NB4 (cell line): ENCODE results near the gene HTR6.

Experiments
- CTCF ChIP-seq: IDR thresholded peaks from one replicate; pipeline ENCODE4 v1.5.1; 2012; ENCODE audit warnings: low read depth, low read length
- MAX ChIP-seq: IDR thresholded peaks from 2 replicates; pipeline ENCODE4 v1.6.1; 2011; ENCODE audit warnings: low read depth, low read length
- POLR2A ChIP-seq: IDR thresholded peaks from 2 replicates; pipeline ENCODE4 v1.6.1; 2011; ENCODE audit warnings: mild to moderate bottlenecking; ENCODE audit not compliant: insufficient read length; ENCODE audit errors: extremely low read depth

- no peak for TF ChIP-seq CTCF
- no peak for TF ChIP-seq MAX
- TF ChIP-seq POLR2A, result no peak
Observed at GRCh38 chr1:19644395-19644680, 20.3 kb upstream of the HTR6 start.
